Measurements from ENCODE around the gene NEK4.

NEK4 gene

DNA sequence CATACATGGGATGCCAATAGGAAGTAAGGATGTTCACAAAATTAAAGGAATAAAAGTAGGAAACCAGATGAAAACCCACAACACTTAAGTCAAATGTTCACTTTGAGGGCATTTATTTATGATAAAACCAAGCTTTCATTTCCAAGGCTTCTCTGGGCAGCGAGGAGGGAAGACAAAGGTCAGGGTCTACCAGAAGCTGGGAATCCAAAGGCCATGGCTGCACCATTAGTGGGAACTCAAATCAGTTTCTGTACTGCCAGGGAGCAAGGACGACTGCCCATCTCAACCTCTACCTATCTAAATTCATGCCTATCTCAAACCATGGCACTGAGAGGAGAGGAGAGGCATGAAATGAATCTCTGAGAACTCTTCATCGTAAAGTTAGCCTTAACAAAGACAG is 107.6 kb downstream of the NEK4 start:
- H3K4me1 ChIP-seq (ENCODE audit: low read length): peaks cover 5% of the 10 kb centered on the region
- H3K9me3 ChIP-seq (ENCODE audit: insufficient read depth, low read length): no peaks in the 10 kb centered on the region
- peaks cover 53% of the 10 kb centered on the region for H3K36me3 ChIP-seq (replicated peaks; ENCODE audit: low read depth, low read length)
- H3K79me2 ChIP-seq (ENCODE audit: low read length): peaks cover 6% of the 10 kb centered on the region; the same call in 1 of the 2 replicates
- TF ChIP-seq EZH2phosphoT487 (IDR thresholded peaks at IDR 0.05; ENCODE audit: low read depth): no peak
- TF ChIP-seq, protein P1, sequence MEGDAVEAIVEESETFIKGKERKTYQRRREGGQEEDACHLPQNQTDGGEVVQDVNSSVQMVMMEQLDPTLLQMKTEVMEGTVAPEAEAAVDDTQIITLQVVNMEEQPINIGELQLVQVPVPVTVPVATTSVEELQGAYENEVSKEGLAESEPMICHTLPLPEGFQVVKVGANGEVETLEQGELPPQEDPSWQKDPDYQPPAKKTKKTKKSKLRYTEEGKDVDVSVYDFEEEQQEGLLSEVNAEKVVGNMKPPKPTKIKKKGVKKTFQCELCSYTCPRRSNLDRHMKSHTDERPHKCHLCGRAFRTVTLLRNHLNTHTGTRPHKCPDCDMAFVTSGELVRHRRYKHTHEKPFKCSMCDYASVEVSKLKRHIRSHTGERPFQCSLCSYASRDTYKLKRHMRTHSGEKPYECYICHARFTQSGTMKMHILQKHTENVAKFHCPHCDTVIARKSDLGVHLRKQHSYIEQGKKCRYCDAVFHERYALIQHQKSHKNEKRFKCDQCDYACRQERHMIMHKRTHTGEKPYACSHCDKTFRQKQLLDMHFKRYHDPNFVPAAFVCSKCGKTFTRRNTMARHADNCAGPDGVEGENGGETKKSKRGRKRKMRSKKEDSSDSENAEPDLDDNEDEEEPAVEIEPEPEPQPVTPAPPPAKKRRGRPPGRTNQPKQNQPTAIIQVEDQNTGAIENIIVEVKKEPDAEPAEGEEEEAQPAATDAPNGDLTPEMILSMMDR (IDR thresholded peaks at IDR 0.05; ENCODE audit: low read depth, low read length): no peak
- H3K4me3 ChIP-seq (ENCODE audit: low read length): no peak overlapping the region
- H3K27ac ChIP-seq (ENCODE audit: low read length): no peak overlapping the region
- H3K4me2 ChIP-seq (ENCODE audit: low read length): no peak overlapping the region
- no peaks in the 10 kb centered on the region for H4K20me1 ChIP-seq (ENCODE audit: insufficient read depth, low read length)
- H3K9ac ChIP-seq (ENCODE audit: low read length): no peak overlapping the region
- no peak overlapping the region for H2AFZ ChIP-seq (ENCODE audit: low read depth, low read length)
- H3K27me3 ChIP-seq (ENCODE audit: low read depth, low read length): no peaks in the 10 kb centered on the region

DNA sequence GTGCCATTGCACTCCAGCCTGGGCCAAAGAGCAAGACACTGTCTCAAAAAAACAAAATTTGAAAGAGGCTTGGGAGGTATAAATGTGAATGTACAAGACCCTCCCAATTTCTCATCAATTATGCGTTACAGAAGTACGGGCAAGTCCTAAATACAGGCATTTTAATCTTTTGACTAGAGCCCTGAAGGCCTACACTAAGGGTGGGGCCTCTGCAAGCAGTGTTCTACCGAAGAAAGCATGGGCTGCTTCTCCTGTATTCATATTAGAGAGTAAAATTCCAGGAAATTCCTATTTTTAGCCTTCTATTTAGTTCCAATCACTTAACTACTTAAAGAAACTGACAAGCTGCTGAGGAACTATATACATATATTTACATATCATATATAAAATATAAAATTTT is 110.7 kb downstream of the NEK4 start:
- no peak overlapping the region for H3K9ac ChIP-seq (ENCODE audit: low read length)
- H2AFZ ChIP-seq (ENCODE audit: low read depth, low read length): no peak overlapping the region
- H4K20me1 ChIP-seq (ENCODE audit: insufficient read depth, low read length): no peaks in the 10 kb centered on the region
- peaks cover 5% of the 10 kb centered on the region for H3K4me1 ChIP-seq (ENCODE audit: low read length)
- H3K27me3 ChIP-seq (ENCODE audit: low read depth, low read length): no peaks in the 10 kb centered on the region
- H3K27ac ChIP-seq (ENCODE audit: low read length): no peak overlapping the region
- H3K9me3 ChIP-seq (ENCODE audit: insufficient read depth, low read length): no peaks in the 10 kb centered on the region
- no peak overlapping the region for H3K4me3 ChIP-seq (ENCODE audit: low read length)
- TF ChIP-seq, protein P1 (IDR thresholded peaks at IDR 0.05; ENCODE audit: low read depth, low read length): no peak
- TF ChIP-seq EZH2phosphoT487 (IDR thresholded peaks at IDR 0.05; ENCODE audit: low read depth): no peak
- H3K36me3 ChIP-seq (replicated peaks; ENCODE audit: low read depth, low read length): peaks cover 67% of the 10 kb centered on the region
- H3K4me2 ChIP-seq (ENCODE audit: low read length): no peak overlapping the region
- peaks cover 6% of the 10 kb centered on the region; the same call in 1 of the 2 replicates for H3K79me2 ChIP-seq (ENCODE audit: low read length)
